ENCODE data around the gene DNAJA4. TPM values are rescaled to one million over a fixed set of nuclear protein-coding genes. Genes with fewer than 3 reads are reported as not detected.

The DNAJA4 gene
- total and polyA plus RNA-seq, 2 experiments from 2014 or later, result 5.0 to 12.5 TPM

DNA sequence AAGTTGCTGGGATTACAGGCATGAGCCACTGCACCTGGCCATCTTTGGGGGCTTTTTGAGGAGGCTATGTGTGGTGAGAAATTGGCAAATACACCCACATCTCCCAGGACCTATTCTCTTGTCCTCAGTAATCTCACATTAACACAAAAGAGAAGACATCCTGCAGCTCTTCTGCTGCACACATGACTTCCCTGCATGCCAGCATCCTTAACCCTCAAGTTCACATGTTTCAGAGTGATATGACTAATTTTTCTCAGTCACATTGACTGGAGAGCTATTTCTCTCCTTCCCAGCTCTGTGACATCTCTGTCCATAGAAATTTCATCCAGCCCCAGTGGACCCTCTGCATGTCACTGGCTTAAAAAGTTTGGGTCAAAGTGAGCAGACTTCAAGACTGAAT is 37.0 kb downstream of the DNAJA4 start (continued):
- TF ChIP-seq, protein P1, sequence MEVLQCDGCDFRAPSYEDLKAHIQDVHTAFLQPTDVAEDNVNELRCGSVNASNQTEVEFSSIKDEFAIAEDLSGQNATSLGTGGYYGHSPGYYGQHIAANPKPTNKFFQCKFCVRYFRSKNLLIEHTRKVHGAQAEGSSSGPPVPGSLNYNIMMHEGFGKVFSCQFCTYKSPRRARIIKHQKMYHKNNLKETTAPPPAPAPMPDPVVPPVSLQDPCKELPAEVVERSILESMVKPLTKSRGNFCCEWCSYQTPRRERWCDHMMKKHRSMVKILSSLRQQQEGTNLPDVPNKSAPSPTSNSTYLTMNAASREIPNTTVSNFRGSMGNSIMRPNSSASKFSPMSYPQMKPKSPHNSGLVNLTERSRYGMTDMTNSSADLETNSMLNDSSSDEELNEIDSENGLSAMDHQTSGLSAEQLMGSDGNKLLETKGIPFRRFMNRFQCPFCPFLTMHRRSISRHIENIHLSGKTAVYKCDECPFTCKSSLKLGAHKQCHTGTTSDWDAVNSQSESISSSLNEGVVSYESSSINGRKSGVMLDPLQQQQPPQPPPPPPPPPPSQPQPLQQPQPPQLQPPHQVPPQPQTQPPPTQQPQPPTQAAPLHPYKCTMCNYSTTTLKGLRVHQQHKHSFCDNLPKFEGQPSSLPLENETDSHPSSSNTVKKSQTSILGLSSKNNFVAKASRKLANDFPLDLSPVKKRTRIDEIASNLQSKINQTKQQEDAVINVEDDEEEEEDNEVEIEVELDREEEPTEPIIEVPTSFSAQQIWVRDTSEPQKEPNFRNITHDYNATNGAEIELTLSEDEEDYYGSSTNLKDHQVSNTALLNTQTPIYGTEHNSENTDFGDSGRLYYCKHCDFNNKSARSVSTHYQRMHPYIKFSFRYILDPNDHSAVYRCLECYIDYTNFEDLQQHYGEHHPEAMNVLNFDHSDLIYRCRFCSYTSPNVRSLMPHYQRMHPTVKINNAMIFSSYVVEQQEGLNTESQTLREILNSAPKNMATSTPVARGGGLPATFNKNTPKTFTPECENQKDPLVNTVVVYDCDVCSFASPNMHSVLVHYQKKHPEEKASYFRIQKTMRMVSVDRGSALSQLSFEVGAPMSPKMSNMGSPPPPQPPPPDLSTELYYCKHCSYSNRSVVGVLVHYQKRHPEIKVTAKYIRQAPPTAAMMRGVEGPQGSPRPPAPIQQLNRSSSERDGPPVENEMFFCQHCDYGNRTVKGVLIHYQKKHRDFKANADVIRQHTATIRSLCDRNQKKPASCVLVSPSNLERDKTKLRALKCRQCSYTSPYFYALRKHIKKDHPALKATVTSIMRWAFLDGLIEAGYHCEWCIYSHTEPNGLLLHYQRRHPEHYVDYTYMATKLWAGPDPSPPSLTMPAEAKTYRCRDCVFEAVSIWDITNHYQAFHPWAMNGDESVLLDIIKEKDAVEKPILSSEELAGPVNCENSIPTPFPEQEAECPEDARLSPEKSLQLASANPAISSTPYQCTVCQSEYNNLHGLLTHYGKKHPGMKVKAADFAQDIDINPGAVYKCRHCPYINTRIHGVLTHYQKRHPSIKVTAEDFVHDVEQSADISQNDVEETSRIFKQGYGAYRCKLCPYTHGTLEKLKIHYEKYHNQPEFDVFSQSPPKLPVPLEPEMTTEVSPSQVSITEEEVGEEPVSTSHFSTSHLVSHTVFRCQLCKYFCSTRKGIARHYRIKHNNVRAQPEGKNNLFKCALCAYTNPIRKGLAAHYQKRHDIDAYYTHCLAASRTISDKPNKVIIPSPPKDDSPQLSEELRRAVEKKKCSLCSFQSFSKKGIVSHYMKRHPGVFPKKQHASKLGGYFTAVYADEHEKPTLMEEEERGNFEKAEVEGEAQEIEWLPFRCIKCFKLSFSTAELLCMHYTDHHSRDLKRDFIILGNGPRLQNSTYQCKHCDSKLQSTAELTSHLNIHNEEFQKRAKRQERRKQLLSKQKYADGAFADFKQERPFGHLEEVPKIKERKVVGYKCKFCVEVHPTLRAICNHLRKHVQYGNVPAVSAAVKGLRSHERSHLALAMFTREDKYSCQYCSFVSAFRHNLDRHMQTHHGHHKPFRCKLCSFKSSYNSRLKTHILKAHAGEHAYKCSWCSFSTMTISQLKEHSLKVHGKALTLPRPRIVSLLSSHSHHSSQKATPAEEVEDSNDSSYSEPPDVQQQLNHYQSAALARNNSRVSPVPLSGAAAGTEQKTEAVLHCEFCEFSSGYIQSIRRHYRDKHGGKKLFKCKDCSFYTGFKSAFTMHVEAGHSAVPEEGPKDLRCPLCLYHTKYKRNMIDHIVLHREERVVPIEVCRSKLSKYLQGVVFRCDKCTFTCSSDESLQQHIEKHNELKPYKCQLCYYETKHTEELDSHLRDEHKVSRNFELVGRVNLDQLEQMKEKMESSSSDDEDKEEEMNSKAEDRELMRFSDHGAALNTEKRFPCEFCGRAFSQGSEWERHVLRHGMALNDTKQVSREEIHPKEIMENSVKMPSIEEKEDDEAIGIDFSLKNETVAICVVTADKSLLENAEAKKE (CRISPR knock-in tag; IDR thresholded peaks at IDR 0.05), result no peak

DNA sequence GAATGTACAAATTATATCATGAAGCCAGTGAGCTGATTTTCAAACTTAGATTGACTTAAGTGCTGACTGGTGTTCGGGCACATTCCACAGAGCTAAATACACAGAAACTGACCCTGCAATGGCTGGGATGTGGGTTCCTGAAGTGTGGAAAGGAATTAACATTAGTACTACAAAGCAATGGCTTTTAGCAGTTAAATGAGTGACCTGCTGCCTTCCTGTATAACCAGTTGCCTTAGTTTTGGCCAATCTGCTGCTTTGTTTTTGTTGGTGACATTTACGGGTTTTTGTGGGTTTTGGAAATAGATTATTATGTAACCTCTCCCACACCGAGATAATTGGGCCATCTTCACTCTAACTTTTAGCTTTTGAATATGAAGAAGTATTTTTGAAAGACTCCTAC is 37.5 kb downstream of the DNAJA4 start:
- Histone ChIP-seq H4K20me1 (replicated peaks; ENCODE audit: insufficient read depth) (no peaks in the 10 kb centered on the region), H3K4me2 (no peak overlapping the region), H3F3A (replicated peaks; ENCODE audit: low read depth) (0 out of 2 replicates have a peak, but pooled peaks cover 8% of the 10 kb centered on the region), H3K79me2 (replicated peaks; ENCODE audit: insufficient read depth) (peaks cover 23% of the 10 kb centered on the region), H3K36me3 (ENCODE audit: insufficient read depth) (no peaks in the 10 kb centered on the region), H3K4me3 (no peak overlapping the region), H3K4me1 (ENCODE audit: insufficient read depth) (0 out of 2 replicates have a peak, but pooled peaks cover 6% of the 10 kb centered on the region), H3K27ac (ENCODE audit: low read depth) (no peak overlapping the region), H2AFZ (no peak overlapping the region), H3K27me3 (ENCODE audit: insufficient read depth) (peaks cover 10% of the 10 kb centered on the region; the same call in 1 of the 2 replicates), H3K9me2 (ENCODE audit: insufficient read depth) (peaks cover 5% of the 10 kb centered on the region)
- no peak for DNase-seq (ENCODE audit: low spot score)
- Mint-ChIP-seq H3K4me3 (no peak overlapping the region), H3K36me3 (ENCODE audit: low read depth) (no peaks in the 10 kb centered on the region), H3K27ac (no peak overlapping the region), H3K4me1 (0 out of 3 replicates have a peak, but pooled peaks cover 2% of the 10 kb centered on the region), H3K27me3 (ENCODE audit: insufficient read depth, low read depth, poor library complexity) (peaks cover 6% of the 10 kb centered on the region), H3K9me3 (peaks cover 3% of the 10 kb centered on the region; the same call in 1 of the 3 replicates)
- ATAC-seq, result no peak
- TF ChIP-seq CTCF (conservative IDR thresholded peaks at IDR 0.05; ENCODE audit: low read depth in 2 of 2) (no peak), ZNF114 (CRISPR knock-in tag; IDR thresholded peaks at IDR 0.05) (no peak), POLR2AphosphoS5 (IDR thresholded peaks at IDR 0.05; ENCODE audit: low read depth) (no peak), CREB1 (CRISPR knock-in tag; IDR thresholded peaks at IDR 0.05; ENCODE audit: low read depth) (no peak), JUNB (IDR thresholded peaks at IDR 0.05; ENCODE audit: unreplicated experiment) (no peak)
- TF ChIP-seq, protein P2, sequence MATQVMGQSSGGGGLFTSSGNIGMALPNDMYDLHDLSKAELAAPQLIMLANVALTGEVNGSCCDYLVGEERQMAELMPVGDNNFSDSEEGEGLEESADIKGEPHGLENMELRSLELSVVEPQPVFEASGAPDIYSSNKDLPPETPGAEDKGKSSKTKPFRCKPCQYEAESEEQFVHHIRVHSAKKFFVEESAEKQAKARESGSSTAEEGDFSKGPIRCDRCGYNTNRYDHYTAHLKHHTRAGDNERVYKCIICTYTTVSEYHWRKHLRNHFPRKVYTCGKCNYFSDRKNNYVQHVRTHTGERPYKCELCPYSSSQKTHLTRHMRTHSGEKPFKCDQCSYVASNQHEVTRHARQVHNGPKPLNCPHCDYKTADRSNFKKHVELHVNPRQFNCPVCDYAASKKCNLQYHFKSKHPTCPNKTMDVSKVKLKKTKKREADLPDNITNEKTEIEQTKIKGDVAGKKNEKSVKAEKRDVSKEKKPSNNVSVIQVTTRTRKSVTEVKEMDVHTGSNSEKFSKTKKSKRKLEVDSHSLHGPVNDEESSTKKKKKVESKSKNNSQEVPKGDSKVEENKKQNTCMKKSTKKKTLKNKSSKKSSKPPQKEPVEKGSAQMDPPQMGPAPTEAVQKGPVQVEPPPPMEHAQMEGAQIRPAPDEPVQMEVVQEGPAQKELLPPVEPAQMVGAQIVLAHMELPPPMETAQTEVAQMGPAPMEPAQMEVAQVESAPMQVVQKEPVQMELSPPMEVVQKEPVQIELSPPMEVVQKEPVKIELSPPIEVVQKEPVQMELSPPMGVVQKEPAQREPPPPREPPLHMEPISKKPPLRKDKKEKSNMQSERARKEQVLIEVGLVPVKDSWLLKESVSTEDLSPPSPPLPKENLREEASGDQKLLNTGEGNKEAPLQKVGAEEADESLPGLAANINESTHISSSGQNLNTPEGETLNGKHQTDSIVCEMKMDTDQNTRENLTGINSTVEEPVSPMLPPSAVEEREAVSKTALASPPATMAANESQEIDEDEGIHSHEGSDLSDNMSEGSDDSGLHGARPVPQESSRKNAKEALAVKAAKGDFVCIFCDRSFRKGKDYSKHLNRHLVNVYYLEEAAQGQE (IDR thresholded peaks at IDR 0.05; ENCODE audit: unreplicated experiment), result no peak
- TF ChIP-seq, protein P3, sequence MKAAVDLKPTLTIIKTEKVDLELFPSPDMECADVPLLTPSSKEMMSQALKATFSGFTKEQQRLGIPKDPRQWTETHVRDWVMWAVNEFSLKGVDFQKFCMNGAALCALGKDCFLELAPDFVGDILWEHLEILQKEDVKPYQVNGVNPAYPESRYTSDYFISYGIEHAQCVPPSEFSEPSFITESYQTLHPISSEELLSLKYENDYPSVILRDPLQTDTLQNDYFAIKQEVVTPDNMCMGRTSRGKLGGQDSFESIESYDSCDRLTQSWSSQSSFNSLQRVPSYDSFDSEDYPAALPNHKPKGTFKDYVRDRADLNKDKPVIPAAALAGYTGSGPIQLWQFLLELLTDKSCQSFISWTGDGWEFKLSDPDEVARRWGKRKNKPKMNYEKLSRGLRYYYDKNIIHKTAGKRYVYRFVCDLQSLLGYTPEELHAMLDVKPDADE (IDR thresholded peaks at IDR 0.05), result no peak
